ENCODE data around the gene SZT2. TPM values are rescaled to one million over a fixed set of nuclear protein-coding genes. Genes with fewer than 3 reads are reported as not detected.

SZT2 gene
- total and polyA plus RNA-seq, 2 of the 13 experiments (the other 11 are each of a cell fraction or from before 2014, with no cell fraction given): 8.0 to 8.8 TPM

DNA sequence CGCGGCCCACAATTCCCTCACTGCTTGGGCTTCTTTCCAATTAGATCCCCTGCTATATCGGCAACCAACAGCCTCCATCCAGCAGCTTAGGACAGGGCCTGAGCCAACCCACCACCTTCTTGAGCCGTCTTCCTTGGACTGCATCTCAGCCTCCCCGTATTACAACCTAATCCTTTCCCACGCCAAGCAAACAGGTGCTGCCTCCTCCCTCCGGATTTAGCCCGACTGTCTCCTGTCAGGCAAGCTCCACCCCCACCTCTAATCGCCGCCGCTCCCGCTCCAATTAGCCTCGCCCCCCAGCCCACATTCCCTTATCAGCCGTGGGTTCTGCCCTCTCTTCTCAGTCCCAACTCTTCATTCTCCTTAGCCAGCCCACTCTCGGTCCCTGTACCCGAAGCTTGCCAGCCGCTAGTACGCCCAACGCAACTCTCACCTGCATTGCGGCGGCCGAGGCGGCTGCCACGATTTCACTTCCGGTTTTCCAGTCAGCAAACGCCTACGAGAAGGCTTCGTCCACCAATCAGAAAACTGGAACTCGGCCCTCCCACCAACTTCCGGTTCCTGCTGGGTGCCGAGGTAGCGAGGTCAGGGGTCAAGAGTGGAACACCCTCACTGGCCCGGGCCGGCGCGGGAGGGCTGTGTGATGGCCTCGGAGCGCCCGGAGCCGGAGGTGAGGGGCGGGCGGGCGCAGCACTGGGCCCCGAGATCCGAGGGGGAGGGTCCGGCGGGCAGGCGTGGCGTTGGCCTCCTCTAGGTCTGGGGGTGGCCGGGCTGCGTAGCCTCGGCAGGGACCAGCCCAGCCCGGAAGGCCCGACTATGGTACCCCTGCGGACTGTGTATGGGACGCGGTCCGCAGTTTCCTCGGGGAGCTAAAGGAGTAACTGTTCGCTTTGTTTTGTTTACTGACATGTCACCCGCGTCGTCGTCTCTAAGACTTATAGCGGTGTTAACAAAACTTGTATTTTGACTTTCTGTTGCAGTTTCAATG is at the start of gene SZT2, which contains the start of gene MED8 (continued):
- TF ChIP-seq ZNF713 (CRISPR knock-in tag; IDR thresholded peaks at IDR 0.05) (no peak), SRSF1 (optimal IDR thresholded peaks at IDR 0.05; ENCODE audit: low read depth, low read length) (peak; percentile 92), NCOA5 (CRISPR knock-in tag; IDR thresholded peaks at IDR 0.05) (no peak), IKZF4 (CRISPR knock-in tag; IDR thresholded peaks at IDR 0.05; ENCODE audit: borderline replicate concordance, low read depth, not compliant biosample characterization) (peak; percentile 47), SALL1 (CRISPR knock-in tag; IDR thresholded peaks at IDR 0.05) (peak; percentile 80), DNMT1 (CRISPR knock-in tag; IDR thresholded peaks at IDR 0.05) (no peak; the same call in 1 of the 2 replicates), XRCC5 (optimal IDR thresholded peaks at IDR 0.05; ENCODE audit: low read length) (peak; percentile 14), NBN (conservative IDR thresholded peaks at IDR 0.05) (no peak), TEAD2 (CRISPR knock-in tag; IDR thresholded peaks at IDR 0.05) (no peak), NFKBIZ (CRISPR knock-in tag; IDR thresholded peaks at IDR 0.05) (no peak), SRSF4 (IDR thresholded peaks at IDR 0.05; ENCODE audit: low read depth, low read length, poor library complexity, severe bottlenecking) (no peak), ZNF33A (CRISPR knock-in tag; IDR thresholded peaks at IDR 0.05; ENCODE audit: borderline replicate concordance) (no peak), SSRP1 (CRISPR knock-in tag; IDR thresholded peaks at IDR 0.05) (no peak), ZNF773 (CRISPR knock-in tag; IDR thresholded peaks at IDR 0.05; ENCODE audit: borderline replicate concordance) (no peak), ZNF337 (CRISPR knock-in tag; IDR thresholded peaks at IDR 0.05; ENCODE audit: borderline replicate concordance, low read depth) (peak; percentile 82; the same call in 1 of the 2 replicates), HOXA7 (CRISPR knock-in tag; IDR thresholded peaks at IDR 0.05) (no peak), ZNF670 (CRISPR knock-in tag; IDR thresholded peaks at IDR 0.05; ENCODE audit: borderline replicate concordance) (no peak), ZC3H13 (CRISPR knock-in tag; IDR thresholded peaks at IDR 0.05) (0 out of 2 replicates have a peak, but pooled peaks have one; percentile 56), HOXA9 (CRISPR knock-in tag; IDR thresholded peaks at IDR 0.05; ENCODE audit: borderline replicate concordance) (no peak), SOX6 (IDR thresholded peaks at IDR 0.05) (no peak), SOX6 (CRISPR knock-in tag; IDR thresholded peaks at IDR 0.05) (peak; percentile 58), RBM22 (optimal IDR thresholded peaks at IDR 0.05; ENCODE audit: low read length) (peak; percentile 28)
- TF ChIP-seq, protein P1, sequence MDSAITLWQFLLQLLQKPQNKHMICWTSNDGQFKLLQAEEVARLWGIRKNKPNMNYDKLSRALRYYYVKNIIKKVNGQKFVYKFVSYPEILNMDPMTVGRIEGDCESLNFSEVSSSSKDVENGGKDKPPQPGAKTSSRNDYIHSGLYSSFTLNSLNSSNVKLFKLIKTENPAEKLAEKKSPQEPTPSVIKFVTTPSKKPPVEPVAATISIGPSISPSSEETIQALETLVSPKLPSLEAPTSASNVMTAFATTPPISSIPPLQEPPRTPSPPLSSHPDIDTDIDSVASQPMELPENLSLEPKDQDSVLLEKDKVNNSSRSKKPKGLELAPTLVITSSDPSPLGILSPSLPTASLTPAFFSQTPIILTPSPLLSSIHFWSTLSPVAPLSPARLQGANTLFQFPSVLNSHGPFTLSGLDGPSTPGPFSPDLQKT (CRISPR knock-in tag; IDR thresholded peaks at IDR 0.05; ENCODE audit: borderline replicate concordance): no peak
- TF ChIP-seq, protein P2, sequence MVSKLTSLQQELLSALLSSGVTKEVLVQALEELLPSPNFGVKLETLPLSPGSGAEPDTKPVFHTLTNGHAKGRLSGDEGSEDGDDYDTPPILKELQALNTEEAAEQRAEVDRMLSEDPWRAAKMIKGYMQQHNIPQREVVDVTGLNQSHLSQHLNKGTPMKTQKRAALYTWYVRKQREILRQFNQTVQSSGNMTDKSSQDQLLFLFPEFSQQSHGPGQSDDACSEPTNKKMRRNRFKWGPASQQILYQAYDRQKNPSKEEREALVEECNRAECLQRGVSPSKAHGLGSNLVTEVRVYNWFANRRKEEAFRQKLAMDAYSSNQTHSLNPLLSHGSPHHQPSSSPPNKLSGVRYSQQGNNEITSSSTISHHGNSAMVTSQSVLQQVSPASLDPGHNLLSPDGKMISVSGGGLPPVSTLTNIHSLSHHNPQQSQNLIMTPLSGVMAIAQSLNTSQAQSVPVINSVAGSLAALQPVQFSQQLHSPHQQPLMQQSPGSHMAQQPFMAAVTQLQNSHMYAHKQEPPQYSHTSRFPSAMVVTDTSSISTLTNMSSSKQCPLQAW (CRISPR knock-in tag; IDR thresholded peaks at IDR 0.05): peak; percentile 72; the same call in 1 of the 2 replicates
- TF ChIP-seq, protein P3, sequence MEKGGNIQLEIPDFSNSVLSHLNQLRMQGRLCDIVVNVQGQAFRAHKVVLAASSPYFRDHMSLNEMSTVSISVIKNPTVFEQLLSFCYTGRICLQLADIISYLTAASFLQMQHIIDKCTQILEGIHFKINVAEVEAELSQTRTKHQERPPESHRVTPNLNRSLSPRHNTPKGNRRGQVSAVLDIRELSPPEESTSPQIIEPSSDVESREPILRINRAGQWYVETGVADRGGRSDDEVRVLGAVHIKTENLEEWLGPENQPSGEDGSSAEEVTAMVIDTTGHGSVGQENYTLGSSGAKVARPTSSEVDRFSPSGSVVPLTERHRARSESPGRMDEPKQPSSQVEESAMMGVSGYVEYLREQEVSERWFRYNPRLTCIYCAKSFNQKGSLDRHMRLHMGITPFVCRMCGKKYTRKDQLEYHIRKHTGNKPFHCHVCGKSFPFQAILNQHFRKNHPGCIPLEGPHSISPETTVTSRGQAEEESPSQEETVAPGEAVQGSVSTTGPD (CRISPR knock-in tag; IDR thresholded peaks at IDR 0.05): no peak
- TF ChIP-seq, protein P4, sequence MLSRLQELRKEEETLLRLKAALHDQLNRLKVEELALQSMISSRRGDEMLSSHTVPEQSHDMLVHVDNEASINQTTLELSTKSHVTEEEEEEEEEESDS (CRISPR knock-in tag; IDR thresholded peaks at IDR 0.05; ENCODE audit: borderline replicate concordance): peak; percentile 33; the same call in 1 of the 2 replicates
